NCI-H1092 (cell line): ENCODE data around the gene IGFN1.
"Not testable (repeated sequence)": the region's sequence is repeated elsewhere in the genome, so short reads cannot be mapped to it uniquely, and the experiment has no call there.

Experiments used
- DNase-seq: peaks from one replicate; lab custom pipeline; 2025; lab: John Stamatoyannopoulos, UW

The IGFN1 gene

DNA sequence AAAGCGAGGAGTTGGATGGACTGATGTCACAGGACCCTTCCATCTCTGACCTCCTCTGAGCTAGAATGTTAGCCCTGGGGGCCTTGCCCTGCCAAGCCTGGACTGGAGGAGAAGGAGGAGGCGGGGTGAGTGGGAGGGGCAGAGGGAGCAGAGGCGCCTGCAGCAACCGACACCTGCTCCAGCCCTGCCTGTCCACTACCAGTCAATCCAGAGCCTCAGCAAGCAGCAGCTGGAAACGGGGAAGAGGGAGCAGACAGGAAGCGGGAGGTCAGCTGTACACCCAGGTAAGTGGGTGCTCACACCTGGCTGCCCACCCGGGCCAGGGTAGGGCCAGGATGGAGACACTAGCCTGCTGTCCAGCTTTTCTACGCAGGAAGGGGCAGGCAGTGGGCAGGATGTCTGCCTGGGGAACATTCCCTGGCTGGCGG, at the start of gene IGFN1:
IGFN1 (plus strand) TSS at position 201 of the 428 bp plus-strand sequence. CDS start 2,470 bp downstream, outside the sequence.
- DNase-seq, result no peak

DNA sequence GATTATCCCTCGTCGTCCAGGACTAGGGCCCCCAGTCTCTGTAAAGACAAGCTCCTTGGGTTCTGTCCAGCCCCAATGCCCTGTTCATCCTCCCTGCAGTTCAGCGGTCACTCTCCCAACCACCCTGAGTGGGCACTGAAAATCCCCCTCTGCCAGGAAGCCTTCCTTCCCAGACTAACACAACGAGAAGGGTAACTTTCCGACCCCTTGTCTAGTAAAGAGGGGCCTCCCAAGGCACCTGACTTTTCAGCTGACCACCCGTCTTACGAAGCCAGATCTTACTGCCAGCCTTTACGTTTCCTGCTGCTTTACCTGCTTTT, 49.7 kb upstream of the IGFN1 start:
- no peak for DNase-seq

DNA sequence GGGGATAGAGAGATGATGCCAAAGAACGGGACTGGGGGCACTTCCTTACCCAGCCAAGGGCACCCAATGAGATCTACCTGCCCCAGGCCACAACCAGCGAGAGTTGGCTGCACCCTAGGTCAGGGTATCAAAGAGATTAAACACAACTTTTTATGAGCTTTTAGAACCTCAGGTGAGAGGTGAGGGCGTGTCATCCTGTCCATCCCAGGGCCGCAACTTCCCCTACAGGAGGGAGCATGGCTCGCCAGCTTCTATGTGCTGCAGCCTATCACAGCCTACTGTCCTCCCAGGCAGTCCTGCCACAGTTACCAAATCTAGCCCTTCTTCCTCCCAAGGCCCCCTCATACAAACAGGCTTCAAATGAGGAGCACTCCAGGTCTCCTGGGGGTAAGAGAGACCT, 49.2 kb upstream of the IGFN1 start:
- no peak for DNase-seq

DNA sequence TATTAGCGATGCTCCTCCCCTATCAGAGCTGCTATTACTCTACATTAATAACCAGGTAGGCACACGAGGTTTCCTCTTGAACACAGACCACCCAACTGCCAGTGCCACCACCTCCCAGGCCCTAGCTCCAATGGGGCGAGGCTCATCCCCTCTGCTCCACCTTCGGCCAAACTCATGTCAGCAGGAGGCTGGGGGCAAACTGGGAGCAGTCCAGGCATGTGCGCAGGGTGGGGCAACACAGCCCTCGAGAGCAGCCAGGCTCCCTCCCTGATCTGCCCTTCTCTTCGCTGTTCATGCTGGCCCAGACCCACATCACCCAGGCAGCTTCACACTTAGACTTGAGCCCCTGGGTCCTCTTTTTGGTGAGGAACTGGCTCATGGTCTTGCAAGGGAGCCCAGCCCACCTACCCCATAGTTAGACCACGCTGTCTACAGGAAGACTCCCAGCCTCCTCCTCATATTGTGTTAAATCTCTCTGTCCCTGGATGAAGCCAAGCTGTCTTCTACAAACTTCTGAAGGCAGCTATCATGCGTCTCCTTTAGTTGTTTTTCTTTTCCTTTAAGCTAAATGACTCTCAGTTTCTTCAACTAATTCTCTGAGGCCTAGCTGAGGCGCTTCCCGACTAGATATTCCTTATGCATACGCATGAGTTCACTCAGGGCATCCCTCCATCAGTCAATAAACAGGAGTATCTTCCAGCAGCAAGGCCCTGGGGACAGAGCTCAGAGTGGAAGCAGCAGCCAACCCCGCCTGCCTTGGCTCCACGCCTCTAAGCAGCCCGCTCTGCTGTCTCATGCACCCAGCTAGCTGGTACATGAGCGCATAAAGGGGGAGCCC, 48.4 kb upstream of the IGFN1 start:
- DNase-seq, result no peak

DNA sequence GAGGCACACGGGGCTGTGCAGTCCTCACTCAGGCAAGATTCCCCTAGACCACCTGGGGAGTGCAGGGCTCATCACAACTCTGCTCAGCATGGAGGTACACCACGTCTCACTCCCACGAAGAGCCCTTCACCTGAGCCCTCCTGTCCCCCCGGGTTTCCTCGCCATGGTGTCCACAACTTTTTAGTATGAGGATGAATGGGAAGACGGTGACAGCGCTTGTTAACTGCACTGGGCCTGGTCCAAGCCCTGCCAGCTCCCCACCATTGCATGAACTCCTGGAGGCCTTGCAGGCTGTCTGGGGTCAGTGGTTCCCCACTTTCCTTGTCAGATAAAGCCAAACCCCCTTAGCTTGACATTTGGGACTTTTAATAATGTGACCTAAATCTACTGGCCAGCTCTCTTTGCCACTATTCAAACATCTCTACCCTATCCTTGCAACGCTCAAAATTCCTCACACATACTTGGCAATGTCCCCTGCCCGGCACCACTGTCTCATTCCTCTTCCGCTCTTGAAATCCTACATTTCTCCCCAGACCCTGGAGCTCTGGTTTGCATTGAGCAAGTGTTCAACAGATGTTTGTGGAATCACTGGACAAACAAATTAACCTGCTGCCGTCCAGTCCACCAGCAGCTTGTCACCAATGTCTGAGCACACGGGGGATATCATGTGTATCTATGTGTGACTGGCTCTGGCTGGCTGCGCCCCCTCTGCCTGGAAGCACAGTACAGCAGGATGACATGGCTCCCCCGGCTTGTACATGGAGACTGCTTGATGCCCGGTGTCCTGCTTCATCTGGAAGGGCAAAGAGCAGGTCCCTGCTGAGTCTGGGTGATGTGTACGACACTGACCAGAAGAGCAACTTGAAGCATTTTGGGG, 47.5 kb upstream of the IGFN1 start:
- DNase-seq, result no peak

DNA sequence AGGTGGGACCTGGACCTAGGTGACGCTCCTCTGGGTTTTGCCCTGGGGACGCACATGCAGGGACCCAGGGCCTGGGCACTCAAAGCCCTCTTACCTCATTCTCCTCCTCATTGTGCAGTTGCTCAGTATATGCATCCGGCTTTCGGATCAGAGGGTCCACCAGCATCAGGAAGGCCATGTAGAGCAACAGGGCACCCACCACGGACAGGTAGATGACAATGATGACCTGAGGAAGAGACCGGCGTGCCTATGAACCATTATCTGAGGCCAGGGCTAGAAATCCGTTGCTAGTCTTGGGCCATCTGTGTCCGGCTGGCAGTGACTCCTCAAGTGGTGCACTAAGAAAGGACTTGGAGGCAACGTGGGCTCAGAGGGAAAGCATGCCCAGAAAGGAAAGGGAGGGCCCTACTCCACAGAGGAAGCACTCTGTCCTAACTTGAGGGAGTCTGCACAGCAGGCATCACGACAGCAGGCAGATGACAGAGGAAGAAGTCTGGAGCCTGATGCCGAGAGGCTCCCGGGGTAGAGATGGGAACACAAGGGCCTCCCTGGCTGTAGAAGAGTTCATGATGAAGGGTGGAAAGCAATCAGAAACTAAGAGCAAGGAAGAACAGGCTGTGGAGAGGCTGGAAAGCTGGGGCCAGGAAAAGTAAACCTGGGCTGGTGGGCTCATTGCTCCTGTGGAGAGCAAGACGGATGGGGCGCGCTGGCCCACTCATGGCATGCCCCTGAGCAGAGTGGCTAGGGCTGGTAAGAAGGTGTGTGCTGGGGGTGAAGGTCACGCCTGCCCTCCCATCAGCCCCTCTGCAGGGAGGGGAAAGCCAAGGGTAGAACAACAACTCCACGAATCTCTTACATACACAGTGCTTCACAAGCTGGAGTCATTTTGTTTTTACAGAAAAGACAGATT, 46.6 kb upstream of the IGFN1 start:
- no peak for DNase-seq

DNA sequence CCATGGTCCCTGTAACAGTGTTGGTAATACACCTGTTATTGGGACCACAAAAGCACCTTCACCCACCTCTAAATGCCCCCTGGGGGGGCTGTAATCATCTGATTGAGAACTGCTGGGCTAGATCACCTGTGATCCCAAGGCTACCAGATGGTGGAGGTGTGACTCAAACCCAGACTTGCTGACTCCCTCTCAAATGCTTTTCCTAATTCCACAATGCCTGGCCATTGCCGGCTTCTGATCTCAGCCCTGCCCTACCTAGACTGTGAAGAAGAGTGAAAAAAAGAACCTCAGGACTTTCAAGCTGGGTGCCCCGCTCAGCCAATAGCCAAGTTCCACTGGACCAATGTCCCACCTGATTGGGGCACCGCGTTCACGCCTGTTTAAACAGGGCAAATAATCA, 45.9 kb upstream of the IGFN1 start:
- DNase-seq, result no peak

DNA sequence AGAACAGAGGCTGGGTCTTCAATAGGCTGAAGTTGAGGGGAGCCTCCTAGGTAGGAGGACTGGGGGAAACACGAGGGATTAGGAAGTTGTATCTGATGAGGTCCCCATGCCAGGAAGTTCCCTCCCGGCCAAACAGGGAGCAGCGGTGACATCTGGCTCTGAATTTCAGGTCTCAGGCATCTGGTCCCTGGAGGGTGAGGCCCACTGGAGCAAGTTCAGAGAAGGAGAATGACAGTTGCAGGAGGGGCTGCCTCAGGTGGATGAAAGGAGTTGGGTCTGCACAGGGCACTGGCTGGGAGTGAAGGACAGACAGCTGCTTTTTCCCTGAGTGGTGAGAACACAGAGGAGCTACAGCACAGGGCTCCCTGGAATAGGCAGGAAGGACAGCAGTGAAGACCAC, 45.5 kb upstream of the IGFN1 start:
- DNase-seq, result no peak

DNA sequence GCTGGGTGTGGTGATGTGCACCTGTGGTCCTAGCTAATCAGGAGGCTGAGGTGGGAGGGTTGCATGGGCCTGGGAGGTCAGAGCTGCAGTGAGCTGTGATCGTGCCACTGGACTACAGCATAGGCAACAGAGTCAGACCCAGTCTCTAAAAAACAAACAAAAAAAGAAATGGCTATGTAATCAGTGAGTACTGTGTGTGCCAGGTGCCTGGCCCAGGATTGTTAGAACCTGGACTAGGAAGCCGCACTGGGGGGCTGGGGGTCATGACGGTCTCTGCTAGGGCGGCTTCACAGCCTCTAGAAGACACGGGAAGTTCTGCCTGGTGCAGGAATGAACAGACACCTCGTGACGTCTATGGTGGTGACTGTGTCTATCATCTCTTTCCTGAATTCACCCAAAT, 44.8 kb upstream of the IGFN1 start:
- DNase-seq, result no peak

DNA sequence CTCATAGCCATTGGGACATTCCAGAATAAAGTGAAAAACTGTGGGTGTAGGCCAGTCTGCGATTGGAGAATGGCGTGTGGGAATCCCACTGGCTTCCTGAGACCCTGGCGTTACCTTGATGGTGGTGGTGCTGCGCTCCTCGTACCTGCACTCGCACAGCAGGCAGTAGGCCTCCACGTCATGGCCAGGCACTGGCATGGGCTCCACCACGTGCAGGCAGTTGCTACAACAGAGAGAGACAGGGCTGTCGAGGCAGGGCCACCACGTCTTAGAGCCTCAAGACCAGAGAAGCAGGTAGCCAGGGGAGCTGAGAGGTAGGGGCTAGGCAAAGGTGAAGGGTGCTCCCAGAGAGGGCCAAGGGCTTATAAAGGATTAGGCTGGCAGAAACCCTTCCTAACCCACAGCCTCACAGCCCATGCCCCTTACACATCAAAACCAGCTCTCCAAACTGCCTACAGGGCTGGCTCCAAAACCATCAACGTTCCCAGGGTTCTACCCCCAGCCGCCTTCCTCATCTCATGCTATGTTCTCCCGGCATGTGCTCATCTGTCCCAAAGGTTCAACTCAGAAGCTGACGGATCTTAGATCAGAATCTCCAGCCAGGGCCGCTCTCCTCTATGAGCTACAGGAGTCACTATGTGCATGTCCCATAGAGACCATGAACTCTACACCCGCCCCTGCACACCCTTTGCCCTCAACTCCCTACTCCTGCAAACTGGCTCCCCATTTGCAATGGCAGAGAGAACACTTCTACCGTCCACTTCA, 43.8 kb upstream of the IGFN1 start:
- DNase-seq, result no peak

DNA sequence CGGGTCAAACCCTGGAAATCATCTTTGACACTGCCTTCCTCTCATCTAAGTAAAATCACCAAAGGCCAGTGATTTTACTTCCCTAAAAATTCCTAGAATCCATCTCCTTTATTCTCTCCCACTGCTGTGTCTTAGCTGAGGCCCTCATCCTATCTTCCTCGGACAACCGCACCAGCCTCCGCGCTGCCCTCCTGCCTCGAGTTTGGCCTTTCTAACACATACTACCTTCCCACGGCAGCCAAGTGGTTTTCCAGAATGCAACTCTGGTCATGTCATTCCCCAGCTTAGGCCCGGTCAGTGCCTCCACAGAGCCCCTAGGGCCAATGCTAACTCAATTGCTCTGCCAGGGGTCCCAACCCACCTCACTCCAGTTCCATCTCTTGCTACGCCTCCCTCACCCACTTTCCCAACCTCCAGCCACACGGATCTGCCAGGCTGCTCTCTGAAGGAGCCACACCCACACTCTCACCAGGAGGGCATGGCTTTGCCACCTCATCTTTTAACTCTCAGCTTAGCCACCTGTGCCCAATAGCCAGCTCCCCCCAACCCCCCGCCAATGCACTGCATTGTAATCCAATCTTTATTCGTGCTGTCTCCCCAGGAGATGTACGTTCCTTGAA, 43.1 kb upstream of the IGFN1 start:
- DNase-seq, result no peak

DNA sequence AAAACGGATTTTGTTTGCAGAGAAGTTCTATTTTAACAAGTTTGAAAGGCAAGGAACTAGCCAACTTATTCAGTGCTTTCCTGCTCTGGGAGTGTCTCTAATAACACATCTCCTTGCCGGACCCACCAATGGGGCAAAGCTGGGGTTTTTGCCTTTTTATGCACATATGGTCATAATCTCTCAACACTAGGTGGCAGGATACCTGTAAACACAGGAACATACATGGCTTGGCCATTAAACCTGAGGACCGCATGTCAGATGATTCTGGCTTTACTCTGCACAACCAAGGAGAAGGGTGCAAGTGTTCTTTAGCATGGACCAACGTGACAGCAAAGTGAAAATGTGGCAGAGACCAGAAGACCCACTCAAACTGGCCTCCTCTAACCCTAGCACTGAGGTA, 41.2 kb upstream of the IGFN1 start:
- DNase-seq, result no peak

DNA sequence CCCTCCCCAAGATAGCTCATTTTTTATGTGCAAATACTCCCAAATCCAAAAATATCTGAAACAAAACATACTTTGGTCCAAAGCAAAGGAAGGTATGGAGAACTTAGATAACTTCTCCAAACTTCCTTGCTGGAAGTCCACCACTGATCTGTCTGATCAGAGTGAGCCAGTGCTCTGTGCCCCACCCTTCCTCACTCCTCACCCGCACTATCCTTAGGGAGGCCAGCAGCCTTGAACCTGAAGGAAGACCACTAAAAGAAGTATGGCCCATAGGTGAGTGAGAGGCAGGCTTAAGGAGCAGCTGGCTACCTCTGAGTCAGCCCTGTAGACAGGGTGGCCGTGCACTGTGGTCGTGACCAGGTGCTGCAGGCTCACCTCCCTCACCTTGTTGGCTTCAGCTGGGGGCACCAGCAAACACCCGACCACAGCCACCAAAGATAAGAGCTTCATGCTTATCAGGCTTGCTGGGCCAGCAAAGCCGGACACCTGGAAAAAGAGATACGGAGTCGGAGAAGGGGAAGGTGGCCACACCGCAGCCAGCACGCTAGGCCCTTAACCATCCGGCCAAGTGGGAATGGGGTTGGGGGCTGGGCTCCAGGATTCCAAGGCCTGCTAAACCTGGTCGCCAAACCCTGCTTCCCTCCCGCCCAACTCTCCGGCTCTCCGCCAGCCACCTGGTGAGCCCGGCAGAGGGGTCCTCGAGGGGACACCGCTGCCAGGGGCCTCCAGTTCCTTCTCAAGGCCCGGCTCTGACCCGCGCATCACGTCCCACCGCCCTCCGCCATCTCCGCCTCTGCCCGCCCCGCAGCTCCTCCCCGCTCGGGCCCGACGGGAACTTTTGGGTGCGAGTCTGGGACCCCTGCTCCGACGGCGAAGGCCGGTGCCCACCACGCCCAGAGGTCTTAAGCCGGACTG, 36.9 kb upstream of the IGFN1 start:
- peak; percentile 66 for DNase-seq

DNA sequence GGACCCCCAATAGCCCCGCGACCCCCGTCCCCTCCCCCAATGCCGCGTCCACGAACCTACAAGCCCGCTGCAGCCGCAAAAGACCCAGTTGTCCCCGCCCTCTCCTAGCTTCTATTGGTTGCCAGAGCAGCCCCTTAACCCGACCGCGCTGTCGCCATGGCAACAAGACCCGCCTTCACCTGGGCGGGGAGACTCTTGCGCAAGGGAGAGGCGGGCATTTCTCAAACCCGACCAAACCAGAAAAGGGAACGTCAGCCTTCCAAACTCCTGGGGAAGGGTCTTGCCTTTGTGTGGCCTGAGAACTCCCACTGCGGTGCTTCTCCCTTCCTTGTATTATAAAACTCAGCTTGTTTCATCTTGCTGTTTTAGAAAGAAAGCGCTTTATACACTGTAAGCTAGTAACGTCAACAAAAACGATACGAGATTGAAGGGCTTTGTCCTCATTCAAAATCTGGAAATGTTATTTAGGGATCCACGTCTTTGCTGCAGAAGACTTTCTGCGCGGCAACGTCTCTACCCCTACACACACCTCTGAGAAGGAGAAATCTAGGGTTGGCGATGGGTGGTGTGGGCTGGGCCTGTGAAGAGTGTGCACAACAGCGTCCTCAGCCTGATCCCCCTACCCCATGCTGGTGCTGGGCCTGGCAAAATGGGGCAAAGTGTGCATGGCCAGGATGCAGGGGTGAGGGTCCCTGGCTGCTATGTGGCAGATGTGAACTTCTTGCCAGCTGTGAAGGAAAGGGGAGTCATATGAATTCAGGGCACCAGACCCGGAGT, 36.0 kb upstream of the IGFN1 start, which contains the start of gene TMEM9:
TMEM9 (minus strand) TSS at position 86 of the 777 bp plus-strand sequence. CDS start 551 bp downstream, outside the sequence.
- peak; percentile 99 for DNase-seq

DNA sequence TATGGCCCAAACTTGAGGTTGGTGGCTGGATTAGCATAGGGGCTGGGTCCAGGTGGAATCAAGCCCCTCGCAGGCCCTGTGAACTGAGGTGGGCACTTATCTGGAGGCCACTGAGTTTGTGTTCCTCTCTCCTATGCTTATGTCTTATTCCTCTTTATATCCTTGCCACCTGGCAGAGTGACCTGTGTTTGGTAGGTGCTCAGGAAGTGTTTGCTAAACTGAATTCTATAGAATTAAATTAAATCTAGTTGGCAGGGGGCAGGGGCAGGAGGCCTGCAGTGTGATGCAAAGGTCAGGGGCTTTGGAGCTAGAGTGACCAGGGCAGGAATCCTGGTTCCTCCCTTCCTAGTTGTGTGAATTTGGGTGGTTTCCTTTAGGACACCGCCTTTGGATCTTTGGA, 35.3 kb upstream of the IGFN1 start:
- DNase-seq, result no peak

DNA sequence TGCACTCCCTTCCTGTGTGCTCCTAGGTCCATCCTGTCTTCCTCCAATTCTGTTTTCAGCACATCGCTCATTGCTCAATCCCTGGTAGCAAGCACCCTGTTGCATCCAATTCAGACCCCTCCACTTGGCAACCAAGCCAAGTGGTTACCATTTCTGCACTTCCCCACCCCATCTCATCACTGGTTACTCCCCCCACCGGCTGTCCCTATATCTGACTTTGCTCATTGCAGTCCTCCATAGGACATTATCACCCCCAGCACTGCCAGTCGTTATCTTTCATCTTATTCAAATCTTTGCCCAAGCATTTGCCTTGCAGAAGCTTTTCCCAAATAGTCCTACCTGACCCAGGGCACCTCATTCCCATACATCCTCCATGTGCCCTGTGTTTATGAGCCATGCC, 34.3 kb upstream of the IGFN1 start:
- no peak for DNase-seq

DNA sequence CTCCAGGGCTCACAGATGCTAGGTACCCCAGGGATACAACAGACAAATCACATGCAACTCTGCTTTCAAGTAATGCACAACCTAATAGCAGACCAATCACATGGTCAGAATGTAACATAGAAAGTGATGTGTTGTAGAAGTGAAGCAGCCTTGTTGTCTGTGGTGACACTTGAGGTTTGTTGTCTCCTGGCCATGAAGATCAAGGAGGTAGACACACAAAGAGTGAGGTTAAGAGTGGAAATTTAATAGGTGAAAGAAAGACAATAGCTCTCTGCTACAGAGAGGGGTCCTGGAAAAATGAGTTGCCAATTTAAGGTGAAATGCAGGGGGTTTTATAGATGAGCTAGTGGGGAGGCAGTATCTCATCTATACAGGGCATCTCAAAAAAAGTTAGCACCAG, 33.8 kb upstream of the IGFN1 start:
- no peak for DNase-seq

DNA sequence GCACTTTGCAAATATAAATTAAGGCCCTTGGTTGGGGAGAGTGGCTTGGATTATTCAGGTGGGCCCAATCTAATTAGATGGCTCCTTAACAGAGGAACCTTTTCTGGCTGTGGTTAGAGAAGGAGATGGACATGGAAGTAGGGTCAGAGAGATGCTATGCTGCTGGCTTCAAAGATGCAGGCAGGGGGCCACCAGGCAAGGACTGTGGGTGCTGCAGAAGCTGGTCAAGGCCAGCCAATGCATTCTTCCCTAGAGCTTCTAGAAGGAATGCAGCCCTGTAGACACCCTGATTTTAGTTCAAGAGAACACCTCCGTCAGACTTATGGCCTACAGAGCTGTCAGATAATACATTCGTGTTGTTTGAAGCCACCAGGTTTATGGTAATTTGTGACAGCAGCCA, 32.7 kb upstream of the IGFN1 start:
- DNase-seq, result no peak

DNA sequence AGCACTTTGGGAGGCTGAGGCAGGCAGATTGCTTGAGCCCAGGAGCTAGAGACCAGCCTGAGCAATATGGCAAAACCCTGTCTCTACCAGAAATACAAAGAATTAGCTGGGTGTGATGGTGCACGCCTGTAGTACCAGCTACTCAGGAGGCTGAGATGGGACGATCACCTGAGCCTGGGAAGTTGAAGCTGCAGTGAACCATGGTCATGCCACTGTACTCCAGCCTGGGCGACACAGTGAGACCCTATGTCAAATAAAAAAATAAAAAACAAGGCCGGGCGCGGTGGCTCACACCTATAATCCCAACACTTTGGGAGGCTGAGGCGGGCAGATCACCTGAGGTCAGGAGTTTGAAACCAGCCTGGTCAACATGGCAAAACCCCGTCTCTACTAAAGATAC, 27.6 kb upstream of the IGFN1 start:
- not testable (repeated sequence) for DNase-seq
